ENCODE results near the gene IL3.

The IL3 gene

DNA sequence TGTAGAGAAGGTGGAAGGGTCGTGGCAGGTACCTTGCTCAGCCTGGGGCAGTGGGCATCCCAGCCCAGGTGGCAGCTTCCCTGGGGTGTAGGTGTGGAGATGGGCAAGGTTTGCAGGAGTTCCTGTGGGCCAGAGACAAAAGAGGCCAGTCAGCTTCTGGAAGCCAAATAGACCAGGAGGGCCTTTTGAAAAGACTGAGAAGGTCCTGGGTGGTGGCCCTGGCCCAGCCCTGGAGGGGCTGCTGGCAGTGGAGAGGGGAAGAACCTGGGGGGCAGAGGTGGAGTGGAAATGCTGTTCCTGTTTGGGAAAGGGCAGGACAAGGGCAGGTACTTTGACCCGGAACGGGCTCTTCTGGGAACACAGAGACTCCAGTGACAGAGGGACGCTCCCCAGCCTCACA lies 7.0 kb upstream of the IL3 start:
- no peak for DNase-seq (ENCODE audit: low read depth in 1 of 2, low spot score in 1 of 2)
- no peaks in the 10 kb centered on the region for H3K27me3 ChIP-seq (ENCODE audit: insufficient read depth, poor library complexity, severe bottlenecking)

DNA sequence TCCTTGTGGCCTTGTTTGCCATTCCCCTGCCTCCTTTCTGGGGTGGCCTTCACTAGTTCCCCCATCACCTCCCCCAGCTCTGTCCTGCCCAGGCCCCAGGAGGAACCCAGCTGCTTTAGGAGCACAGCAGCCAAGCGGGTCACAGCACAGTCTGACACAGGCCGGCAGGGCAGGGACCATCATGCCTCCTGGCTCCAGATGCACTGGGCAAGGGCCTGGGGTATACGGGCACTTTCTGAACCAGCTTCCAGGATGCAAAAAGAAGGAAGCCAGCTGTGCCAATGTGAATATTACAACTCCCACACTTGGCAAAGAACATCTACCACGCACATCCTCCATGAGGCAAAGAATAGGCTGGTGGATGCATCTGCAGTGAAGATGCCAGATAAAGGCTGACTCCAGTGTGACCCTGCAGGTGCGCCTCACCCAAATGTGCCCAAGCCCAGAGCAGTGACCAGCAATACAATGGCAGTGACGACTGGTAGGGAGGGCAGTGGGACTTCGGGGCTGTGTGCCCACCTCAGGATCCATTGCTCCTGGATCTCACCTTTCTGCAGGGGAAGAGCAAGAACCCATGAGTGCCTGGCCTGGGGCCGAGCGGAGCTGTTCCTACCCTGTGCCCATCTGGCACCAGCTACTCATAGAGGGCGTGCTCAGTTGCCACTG lies 6.3 kb upstream of the IL3 start:
- no peaks in the 10 kb centered on the region for H3K27me3 ChIP-seq (ENCODE audit: insufficient read depth, poor library complexity, severe bottlenecking)
- no peak overlapping the region for H3K4me3 ChIP-seq (replicated peaks; ENCODE audit: insufficient read depth, low read length)
- no peak for DNase-seq (ENCODE audit: low read depth in 1 of 2, low spot score in 1 of 2)
- TF ChIP-seq POLR2AphosphoS5 (IDR thresholded peaks at IDR 0.05; ENCODE audit: low read depth): no peak
- H3K27ac ChIP-seq (replicated peaks): no peak overlapping the region

More for the DNA sequence above, 7.0 kb upstream of the IL3 start:
- TF ChIP-seq SPI1 (IDR thresholded peaks at IDR 0.05; ENCODE audit: borderline replicate concordance, low read depth) (no peak), GABPA (IDR thresholded peaks at IDR 0.05; ENCODE audit: low read depth) (no peak), POLR2AphosphoS5 (IDR thresholded peaks at IDR 0.05; ENCODE audit: low read depth) (no peak)
- TF ChIP-seq, protein P1, sequence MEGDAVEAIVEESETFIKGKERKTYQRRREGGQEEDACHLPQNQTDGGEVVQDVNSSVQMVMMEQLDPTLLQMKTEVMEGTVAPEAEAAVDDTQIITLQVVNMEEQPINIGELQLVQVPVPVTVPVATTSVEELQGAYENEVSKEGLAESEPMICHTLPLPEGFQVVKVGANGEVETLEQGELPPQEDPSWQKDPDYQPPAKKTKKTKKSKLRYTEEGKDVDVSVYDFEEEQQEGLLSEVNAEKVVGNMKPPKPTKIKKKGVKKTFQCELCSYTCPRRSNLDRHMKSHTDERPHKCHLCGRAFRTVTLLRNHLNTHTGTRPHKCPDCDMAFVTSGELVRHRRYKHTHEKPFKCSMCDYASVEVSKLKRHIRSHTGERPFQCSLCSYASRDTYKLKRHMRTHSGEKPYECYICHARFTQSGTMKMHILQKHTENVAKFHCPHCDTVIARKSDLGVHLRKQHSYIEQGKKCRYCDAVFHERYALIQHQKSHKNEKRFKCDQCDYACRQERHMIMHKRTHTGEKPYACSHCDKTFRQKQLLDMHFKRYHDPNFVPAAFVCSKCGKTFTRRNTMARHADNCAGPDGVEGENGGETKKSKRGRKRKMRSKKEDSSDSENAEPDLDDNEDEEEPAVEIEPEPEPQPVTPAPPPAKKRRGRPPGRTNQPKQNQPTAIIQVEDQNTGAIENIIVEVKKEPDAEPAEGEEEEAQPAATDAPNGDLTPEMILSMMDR (IDR thresholded peaks at IDR 0.05; ENCODE audit: insufficient read depth, low read length): no peak
- TF ChIP-seq, protein P2, sequence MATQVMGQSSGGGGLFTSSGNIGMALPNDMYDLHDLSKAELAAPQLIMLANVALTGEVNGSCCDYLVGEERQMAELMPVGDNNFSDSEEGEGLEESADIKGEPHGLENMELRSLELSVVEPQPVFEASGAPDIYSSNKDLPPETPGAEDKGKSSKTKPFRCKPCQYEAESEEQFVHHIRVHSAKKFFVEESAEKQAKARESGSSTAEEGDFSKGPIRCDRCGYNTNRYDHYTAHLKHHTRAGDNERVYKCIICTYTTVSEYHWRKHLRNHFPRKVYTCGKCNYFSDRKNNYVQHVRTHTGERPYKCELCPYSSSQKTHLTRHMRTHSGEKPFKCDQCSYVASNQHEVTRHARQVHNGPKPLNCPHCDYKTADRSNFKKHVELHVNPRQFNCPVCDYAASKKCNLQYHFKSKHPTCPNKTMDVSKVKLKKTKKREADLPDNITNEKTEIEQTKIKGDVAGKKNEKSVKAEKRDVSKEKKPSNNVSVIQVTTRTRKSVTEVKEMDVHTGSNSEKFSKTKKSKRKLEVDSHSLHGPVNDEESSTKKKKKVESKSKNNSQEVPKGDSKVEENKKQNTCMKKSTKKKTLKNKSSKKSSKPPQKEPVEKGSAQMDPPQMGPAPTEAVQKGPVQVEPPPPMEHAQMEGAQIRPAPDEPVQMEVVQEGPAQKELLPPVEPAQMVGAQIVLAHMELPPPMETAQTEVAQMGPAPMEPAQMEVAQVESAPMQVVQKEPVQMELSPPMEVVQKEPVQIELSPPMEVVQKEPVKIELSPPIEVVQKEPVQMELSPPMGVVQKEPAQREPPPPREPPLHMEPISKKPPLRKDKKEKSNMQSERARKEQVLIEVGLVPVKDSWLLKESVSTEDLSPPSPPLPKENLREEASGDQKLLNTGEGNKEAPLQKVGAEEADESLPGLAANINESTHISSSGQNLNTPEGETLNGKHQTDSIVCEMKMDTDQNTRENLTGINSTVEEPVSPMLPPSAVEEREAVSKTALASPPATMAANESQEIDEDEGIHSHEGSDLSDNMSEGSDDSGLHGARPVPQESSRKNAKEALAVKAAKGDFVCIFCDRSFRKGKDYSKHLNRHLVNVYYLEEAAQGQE (IDR thresholded peaks at IDR 0.05; ENCODE audit: insufficient replicate concordance, low read depth): no peak
- Histone ChIP-seq H3K27ac (replicated peaks) (no peak overlapping the region), H3K4me3 (replicated peaks; ENCODE audit: insufficient read depth, low read length) (no peak overlapping the region)

DNA sequence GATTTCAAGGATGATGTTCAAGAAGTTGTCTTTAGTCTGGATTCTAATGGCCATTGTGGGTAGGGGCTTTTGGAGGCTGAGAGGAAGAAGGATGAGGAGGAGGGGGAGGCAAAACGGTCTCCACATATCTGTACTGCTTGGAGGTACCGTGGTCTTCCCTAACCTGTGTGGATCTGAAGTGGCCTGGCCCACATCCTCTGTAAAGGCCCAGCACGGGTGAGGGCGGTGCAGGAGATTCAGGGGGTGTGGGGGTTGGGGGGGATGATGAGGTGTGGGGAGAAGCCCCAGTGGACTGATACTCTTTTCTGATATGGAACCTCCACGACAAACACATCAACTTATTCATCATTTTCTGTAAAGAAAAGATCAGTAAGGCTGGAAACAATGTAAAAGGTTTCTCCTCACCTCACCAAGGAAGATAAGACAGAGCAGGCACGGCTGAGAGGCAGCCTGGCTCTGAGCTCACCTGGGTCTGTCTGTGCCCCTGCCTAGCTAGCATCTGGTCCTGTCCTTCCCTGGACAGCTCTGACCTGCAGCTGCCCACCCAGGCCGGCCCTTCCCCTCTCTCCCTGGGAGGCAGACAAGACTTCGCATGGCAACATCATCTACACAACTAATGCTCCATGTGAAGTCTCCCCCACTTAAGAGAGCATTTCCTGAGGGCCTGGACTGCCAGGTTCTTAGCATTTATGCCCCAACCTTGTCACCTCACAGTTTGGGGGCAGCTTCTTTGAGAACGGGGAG lies 5.6 kb upstream of the IL3 start:
- no peaks in the 10 kb centered on the region for H3K27me3 ChIP-seq (ENCODE audit: insufficient read depth, poor library complexity, severe bottlenecking)
- no peak for DNase-seq (ENCODE audit: low read depth in 1 of 2, low spot score in 1 of 2)
- H3K4me3 ChIP-seq (replicated peaks; ENCODE audit: insufficient read depth, low read length): no peak overlapping the region
- no peak overlapping the region for H3K27ac ChIP-seq (replicated peaks)
- no peak for TF ChIP-seq GABPA (IDR thresholded peaks at IDR 0.05; ENCODE audit: low read depth)
- TF ChIP-seq SPI1 (IDR thresholded peaks at IDR 0.05; ENCODE audit: borderline replicate concordance, low read depth): no peak
- TF ChIP-seq, protein P2 (IDR thresholded peaks at IDR 0.05; ENCODE audit: insufficient replicate concordance, low read depth): no peak
- TF ChIP-seq POLR2AphosphoS5 (IDR thresholded peaks at IDR 0.05; ENCODE audit: low read depth): no peak
- TF ChIP-seq, protein P1 (IDR thresholded peaks at IDR 0.05; ENCODE audit: insufficient read depth, low read length): no peak

DNA sequence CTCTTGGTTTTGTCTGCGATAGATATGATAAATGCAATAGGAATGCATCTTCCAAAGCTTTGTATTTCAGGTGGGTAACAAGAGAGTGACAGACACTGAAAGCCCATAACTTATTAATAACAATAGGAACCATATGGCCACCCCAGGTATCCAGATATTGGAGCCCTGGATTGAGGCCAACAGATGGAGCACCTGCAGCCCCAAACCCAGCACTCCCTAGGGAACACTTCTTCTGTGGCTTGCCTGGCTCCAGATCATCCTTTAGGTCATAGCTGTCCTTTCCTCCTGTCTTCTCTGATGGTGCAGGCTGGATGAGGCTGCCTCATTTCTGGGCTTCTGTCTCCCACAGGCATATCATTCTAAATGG lies 5.0 kb upstream of the IL3 start:
- no peak overlapping the region for H3K4me3 ChIP-seq (replicated peaks; ENCODE audit: insufficient read depth, low read length)
- H3K27me3 ChIP-seq (ENCODE audit: insufficient read depth, poor library complexity, severe bottlenecking): no peaks in the 10 kb centered on the region
- no peak for DNase-seq (ENCODE audit: low read depth in 1 of 2, low spot score in 1 of 2)
- TF ChIP-seq GABPA (IDR thresholded peaks at IDR 0.05; ENCODE audit: low read depth) (no peak), POLR2AphosphoS5 (IDR thresholded peaks at IDR 0.05; ENCODE audit: low read depth) (no peak)
- TF ChIP-seq, protein P1 (IDR thresholded peaks at IDR 0.05; ENCODE audit: insufficient read depth, low read length): no peak
- no peak overlapping the region for H3K27ac ChIP-seq (replicated peaks)
